CD4-positive, alpha-beta T cell treated with Interleukin-15 for 4 hours (primary cell): ENCODE results near the gene SNX20.

ENCODE experiments used
- DNase-seq: peaks from one replicate; pipeline ENCODE4 v3.0.0-alpha.2; 2020; ENCODE audit warnings: low spot score

SNX20 gene

GRCh38 chr16:50704245-50704644 lies 23.1 kb upstream of the SNX20 start:
- DNase-seq, result no peak

- DNase-seq, result peak; percentile 20
These were observed 21.6 kb upstream of the SNX20 start for GRCh38 chr16:50702725-50703124.

- peak; percentile 69 for DNase-seq
These were observed 18.4 kb upstream of the SNX20 start for GRCh38 chr16:50699326-50700159.

GRCh38 chr16:50697881-50698767 lies 17.0 kb upstream of the SNX20 start:
- peak; percentile 44 for DNase-seq

GRCh38 chr16:50697421-50697715 lies 16.3 kb upstream of the SNX20 start:
- DNase-seq, result no peak

GRCh38 chr16:50696575-50697420 lies 15.7 kb upstream of the SNX20 start:
- DNase-seq, result peak; percentile 69

GRCh38 chr16:50696126-50696525 lies 15.0 kb upstream of the SNX20 start:
- no peak for DNase-seq

GRCh38 chr16:50695017-50696000 lies 14.2 kb upstream of the SNX20 start:
- DNase-seq, result no peak

- no peak for DNase-seq
These were observed 13.1 kb upstream of the SNX20 start for GRCh38 chr16:50694206-50694605.

GRCh38 chr16:50692999-50693781 lies 12.1 kb upstream of the SNX20 start, which contains the start of gene NOD2:
TSS of gene NOD2 (plus strand) at chr16:50693606. CDS start at chr16:50699496, 5,890 bp downstream.
- DNase-seq, result no peak

GRCh38 chr16:50692644-50692998 lies 11.5 kb upstream of the SNX20 start:
- DNase-seq, result no peak

- no peak for DNase-seq
These were observed 9.1 kb upstream of the SNX20 start for GRCh38 chr16:50690177-50690576.

GRCh38 chr16:50688867-50689266 lies 7.8 kb upstream of the SNX20 start:
- DNase-seq, result no peak

- no peak for DNase-seq
These were observed 7.0 kb upstream of the SNX20 start for GRCh38 chr16:50688083-50688482.

GRCh38 chr16:50685462-50686063 lies 4.5 kb upstream of the SNX20 start:
- no peak for DNase-seq

GRCh38 chr16:50684823-50685461 lies 3.8 kb upstream of the SNX20 start:
- DNase-seq, result peak; percentile 49

GRCh38 chr16:50683689-50684374 lies 2.7 kb upstream of the SNX20 start:
- peak; percentile 56 for DNase-seq

GRCh38 chr16:50680556-50680893 lies 587 bp downstream of the SNX20 start:
- DNase-seq, result no peak
